AG04450 (cell line): ENCODE measurements around the gene CT45A5. TPM values are rescaled to one million over a fixed set of nuclear protein-coding genes. Genes with fewer than 3 reads are reported as not detected.
"Not testable (repeated sequence)": the region's sequence is repeated elsewhere in the genome, so short reads cannot be mapped to it uniquely, and the experiment has no call there.

Source experiments
- CTCF ChIA-PET: fragments of 300-600, 350-600 bp; formaldehyde crosslinking; extraction: SDS; loops from one replicate; lab custom pipeline; 2022; ENCODE audit warnings: antibody characterized with exemption, inconsistent platforms; lab: Charles Lee
- POLR2A ChIA-PET: fragments of 350-600 bp; formaldehyde crosslinking; extraction: SDS; loops from one replicate; lab custom pipeline; 2021; ENCODE audit warnings: antibody characterized with exemption, inconsistent platforms; lab: Yijun Ruan, JAX
- DNase-seq: peaks from one replicate; pipeline ENCODE4 v3.0.0-alpha.2; 2011; ENCODE audit warnings: low read depth, low spot score
- H3K27ac ChIP-seq: one replicate; pipeline ENCODE4 v1.5.1; 2012; ENCODE audit warnings: low read depth, low read length, control low read depth
- H3K27me3 ChIP-seq: one replicate; pipeline ENCODE4 v1.6.0; 2012; ENCODE audit warnings: low read length; ENCODE audit not compliant: control insufficient read depth, insufficient read depth
- H3K4me3 ChIP-seq: 2 replicates; pipeline ENCODE4 v1.5.1; 2011; ENCODE audit warnings: mild to moderate bottlenecking, low read depth, low read length, control low read depth
- H3K9me3 ChIP-seq: 2 replicates; pipeline ENCODE4 v1.5.1; 2012; ENCODE audit warnings: low read length; ENCODE audit not compliant: control insufficient read depth, insufficient read depth
- polyA minus RNA-seq: library from RNA; depleted of rRNA, polyadenylated mRNA; stranded (reverse); fragments of >200 nt; gene quantifications from 2 replicates; pipeline ENCODE4 v1.2.3, GENCODE V29; 2011; rRNA and poly(A)+ RNA removed
- polyA plus RNA-seq: library from polyadenylated mRNA; depleted of rRNA; stranded (reverse); fragments of >200 nt; gene quantifications from 2 replicates; pipeline ENCODE4 v1.2.3, GENCODE V29; 2011; rRNA removed
- TF ChIP-seq, protein P1 (sequence below): IDR thresholded peaks from 2 replicates; pipeline ENCODE4 v1.5.1; 2011; ENCODE audit warnings: low read depth, low read length, control low read depth, inconsistent platforms

The CT45A5 gene, protein sequence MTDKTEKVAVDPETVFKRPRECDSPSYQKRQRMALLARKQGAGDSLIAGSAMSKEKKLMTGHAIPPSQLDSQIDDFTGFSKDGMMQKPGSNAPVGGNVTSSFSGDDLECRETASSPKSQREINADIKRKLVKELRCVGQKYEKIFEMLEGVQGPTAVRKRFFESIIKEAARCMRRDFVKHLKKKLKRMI
- not detected in 2 replicates for polyA plus RNA-seq
- polyA minus RNA-seq = not detected in 2 replicates

DNA sequence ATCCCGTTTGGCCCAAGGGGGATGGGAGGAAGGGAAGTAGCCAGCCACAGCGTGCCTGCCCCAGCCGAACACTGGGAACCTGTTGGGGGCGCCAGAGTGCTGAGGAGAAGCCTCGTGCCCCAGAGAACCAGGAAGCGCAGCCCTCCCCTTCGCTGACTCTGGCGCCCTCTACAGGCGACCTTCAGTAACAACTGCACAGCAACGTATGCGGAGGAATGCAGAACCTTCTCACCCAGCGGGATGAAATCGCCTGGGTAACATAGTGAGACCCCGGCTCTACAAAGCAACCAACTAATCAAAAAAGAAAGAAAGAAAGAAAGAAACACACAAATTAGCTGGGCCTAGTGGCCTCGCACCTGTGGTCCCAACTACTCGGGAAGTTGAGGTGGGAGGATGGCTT is at the start of gene CT45A5:
TSS of gene CT45A5 (minus strand) at position 101 of the 400 bp plus-strand sequence. CDS start 3,774 bp downstream, outside the sequence.
- H3K9me3 ChIP-seq, DNase-seq, H3K27me3 ChIP-seq, H3K4me3 ChIP-seq, H3K27ac ChIP-seq, CTCF ChIA-PET, POLR2A ChIA-PET: not testable (repeated sequence)

DNA sequence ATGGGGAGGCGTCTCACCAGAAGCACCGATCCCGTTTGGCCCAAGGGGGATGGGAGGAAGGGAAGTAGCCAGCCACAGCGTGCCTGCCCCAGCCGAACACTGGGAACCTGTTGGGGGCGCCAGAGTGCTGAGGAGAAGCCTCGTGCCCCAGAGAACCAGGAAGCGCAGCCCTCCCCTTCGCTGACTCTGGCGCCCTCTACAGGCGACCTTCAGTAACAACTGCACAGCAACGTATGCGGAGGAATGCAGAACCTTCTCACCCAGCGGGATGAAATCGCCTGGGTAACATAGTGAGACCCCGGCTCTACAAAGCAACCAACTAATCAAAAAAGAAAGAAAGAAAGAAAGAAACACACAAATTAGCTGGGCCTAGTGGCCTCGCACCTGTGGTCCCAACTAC is 34.6 kb upstream of the CT45A5 start, which contains the start of gene CT45A2:
TSS of gene CT45A2 (minus strand) at position 101 of the 400 bp plus-strand sequence. CDS start 3,747 bp downstream, outside the sequence.
- POLR2A ChIA-PET, DNase-seq, H3K27ac ChIP-seq, H3K9me3 ChIP-seq, H3K4me3 ChIP-seq, H3K27me3 ChIP-seq, CTCF ChIA-PET: not testable (repeated sequence)

DNA sequence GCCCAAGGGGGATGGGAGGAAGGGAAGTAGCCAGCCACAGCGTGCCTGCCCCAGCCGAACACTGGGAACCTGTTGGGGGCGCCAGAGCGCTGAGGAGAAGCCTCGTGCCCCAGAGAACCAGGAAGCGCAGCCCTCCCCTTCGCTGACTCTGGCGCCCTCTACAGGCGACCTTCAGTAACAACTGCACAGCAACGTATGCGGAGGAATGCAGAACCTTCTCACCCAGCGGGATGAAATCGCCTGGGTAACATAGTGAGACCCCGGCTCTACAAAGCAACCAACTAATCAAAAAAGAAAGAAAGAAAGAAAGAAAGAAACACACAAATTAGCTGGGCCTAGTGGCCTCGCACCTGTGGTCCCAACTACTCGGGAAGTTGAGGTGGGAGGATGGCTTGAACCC is 17.4 kb upstream of the CT45A5 start, which contains the start of gene CT45A6:
TSS of gene CT45A6 (minus strand) at position 101 of the 400 bp plus-strand sequence. CDS start 3,794 bp downstream, outside the sequence.
- H3K4me3 ChIP-seq, CTCF ChIA-PET, POLR2A ChIA-PET, DNase-seq, H3K27ac ChIP-seq, H3K27me3 ChIP-seq, H3K9me3 ChIP-seq: not testable (repeated sequence)

DNA sequence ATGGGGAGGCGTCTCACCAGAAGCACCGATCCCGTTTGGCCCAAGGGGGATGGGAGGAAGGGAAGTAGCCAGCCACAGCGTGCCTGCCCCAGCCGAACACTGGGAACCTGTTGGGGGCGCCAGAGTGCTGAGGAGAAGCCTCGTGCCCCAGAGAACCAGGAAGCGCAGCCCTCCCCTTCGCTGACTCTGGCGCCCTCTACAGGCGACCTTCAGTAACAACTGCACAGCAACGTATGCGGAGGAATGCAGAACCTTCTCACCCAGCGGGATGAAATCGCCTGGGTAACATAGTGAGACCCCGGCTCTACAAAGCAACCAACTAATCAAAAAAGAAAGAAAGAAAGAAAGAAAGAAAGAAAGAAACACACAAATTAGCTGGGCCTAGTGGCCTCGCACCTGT is 17.2 kb downstream of the CT45A5 start, which contains the start of gene CT45A3:
TSS of gene CT45A3 (minus strand) at position 101 of the 400 bp plus-strand sequence. CDS start 3,747 bp downstream, outside the sequence.
- CTCF ChIA-PET, H3K27ac ChIP-seq, H3K27me3 ChIP-seq, H3K9me3 ChIP-seq, POLR2A ChIA-PET, DNase-seq, H3K4me3 ChIP-seq: not testable (repeated sequence)

DNA sequence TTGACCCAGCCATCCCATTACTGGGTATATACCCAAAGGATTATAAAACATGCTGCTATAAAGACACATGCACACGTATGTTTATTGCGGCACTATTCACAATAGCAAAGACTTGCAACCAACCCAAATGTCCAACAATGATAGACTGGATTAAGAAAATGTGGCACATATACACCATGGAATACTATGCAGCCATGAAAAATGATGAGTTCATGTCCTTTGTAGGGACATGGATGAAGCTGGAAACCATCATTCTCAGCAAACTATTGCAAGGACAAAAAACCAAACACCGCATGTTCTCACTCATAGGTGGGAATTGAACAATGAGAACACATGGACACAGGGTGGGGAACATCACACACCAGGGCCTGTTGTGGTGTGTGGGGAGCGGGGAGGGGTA is 40.6 kb downstream of the CT45A5 start:
- CTCF ChIA-PET, H3K9me3 ChIP-seq, H3K4me3 ChIP-seq, DNase-seq, POLR2A ChIA-PET, H3K27ac ChIP-seq, H3K27me3 ChIP-seq: not testable (repeated sequence)

DNA sequence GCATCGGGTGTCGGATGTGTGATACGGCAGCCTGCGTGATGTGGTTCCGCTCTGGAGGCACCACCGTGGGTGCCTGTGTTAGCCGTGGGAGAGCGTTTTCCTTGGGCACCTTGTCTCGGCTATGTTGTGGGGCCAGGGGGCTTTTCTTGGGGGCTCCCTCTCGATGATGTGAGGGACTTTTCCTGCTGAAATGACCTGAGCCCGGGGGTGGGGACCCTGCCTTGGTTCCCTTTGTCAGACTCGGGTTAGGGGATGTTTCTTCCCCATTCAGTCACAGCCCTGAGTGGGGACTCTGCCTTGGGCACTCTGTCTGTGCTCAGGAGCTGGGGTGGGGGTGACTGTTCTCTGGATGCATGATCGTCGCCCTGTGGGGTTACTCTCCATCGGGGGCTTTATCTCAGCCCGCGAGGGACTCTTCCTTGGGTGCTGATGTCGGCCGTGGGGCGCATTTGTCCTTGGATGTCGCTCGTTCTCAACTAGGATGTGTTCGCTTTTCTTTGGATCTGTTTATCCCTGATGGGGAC is 44.0 kb downstream of the CT45A5 start:
- TF ChIP-seq, protein P1, sequence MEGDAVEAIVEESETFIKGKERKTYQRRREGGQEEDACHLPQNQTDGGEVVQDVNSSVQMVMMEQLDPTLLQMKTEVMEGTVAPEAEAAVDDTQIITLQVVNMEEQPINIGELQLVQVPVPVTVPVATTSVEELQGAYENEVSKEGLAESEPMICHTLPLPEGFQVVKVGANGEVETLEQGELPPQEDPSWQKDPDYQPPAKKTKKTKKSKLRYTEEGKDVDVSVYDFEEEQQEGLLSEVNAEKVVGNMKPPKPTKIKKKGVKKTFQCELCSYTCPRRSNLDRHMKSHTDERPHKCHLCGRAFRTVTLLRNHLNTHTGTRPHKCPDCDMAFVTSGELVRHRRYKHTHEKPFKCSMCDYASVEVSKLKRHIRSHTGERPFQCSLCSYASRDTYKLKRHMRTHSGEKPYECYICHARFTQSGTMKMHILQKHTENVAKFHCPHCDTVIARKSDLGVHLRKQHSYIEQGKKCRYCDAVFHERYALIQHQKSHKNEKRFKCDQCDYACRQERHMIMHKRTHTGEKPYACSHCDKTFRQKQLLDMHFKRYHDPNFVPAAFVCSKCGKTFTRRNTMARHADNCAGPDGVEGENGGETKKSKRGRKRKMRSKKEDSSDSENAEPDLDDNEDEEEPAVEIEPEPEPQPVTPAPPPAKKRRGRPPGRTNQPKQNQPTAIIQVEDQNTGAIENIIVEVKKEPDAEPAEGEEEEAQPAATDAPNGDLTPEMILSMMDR = no peak
- DNase-seq = no peak
- CTCF ChIA-PET = no interaction called here
- Histone ChIP-seq H3K4me3 (no peak overlapping the region), H3K27ac (no peak overlapping the region), H3K27me3 (no peaks in the 10 kb centered on the region), H3K9me3 (no peaks in the 10 kb centered on the region)
- POLR2A ChIA-PET = no interaction called here

DNA sequence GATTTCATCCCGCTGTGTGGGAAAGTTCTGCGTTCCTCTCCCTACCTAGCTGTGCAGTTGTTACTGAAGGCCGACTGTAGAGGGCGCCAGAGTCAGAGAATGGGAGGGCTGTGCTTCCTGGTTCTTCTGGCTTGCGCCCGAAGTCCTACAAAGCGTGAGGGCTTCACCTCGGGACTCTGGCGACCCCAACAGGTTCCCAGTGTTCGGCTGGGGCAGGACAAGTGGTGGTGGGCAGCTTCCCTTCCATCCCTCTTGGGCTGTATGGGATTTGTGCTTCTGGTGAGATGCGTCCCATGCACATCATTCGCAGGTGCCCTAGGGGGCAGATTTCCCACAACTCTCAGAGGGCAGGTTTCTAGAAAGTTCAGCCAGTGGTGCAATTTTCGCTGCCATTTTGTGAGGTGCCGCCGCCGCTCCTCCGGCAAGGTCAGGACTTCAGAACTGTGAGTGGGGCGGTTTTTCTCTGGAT is 44.6 kb downstream of the CT45A5 start:
- POLR2A ChIA-PET = no interaction called here
- Histone ChIP-seq H3K9me3 (no peaks in the 10 kb centered on the region), H3K27ac (no peak overlapping the region), H3K27me3 (no peaks in the 10 kb centered on the region), H3K4me3 (no peak overlapping the region)
- CTCF ChIA-PET = no interaction called here
- no peak for DNase-seq
- TF ChIP-seq, protein P1 = peak; percentile 26; the same call in 1 of the 2 replicates
